Measurements from ENCODE around the gene SIL1.
"Not testable (repeated sequence)": the region's sequence is repeated elsewhere in the genome, so short reads cannot be mapped to it uniquely, and the experiment has no call there.

The SIL1 gene

GRCh38 chr5:138925090-138925635 lies 273.0 kb downstream of the SIL1 start:
- TF ChIP-seq, protein P1, sequence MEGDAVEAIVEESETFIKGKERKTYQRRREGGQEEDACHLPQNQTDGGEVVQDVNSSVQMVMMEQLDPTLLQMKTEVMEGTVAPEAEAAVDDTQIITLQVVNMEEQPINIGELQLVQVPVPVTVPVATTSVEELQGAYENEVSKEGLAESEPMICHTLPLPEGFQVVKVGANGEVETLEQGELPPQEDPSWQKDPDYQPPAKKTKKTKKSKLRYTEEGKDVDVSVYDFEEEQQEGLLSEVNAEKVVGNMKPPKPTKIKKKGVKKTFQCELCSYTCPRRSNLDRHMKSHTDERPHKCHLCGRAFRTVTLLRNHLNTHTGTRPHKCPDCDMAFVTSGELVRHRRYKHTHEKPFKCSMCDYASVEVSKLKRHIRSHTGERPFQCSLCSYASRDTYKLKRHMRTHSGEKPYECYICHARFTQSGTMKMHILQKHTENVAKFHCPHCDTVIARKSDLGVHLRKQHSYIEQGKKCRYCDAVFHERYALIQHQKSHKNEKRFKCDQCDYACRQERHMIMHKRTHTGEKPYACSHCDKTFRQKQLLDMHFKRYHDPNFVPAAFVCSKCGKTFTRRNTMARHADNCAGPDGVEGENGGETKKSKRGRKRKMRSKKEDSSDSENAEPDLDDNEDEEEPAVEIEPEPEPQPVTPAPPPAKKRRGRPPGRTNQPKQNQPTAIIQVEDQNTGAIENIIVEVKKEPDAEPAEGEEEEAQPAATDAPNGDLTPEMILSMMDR (IDR thresholded peaks at IDR 0.05; ENCODE audit: control extremely low read depth, extremely low read depth, low read depth, missing control alignments), result no peak
- ChIA-PET CTCF (interaction anchor here (1.7 kb wide), 1 partner anchor 11 kb away, joined by 3 read pairs; no protein-coding TSS in a partner anchor), POLR2A (no interaction called here)
- no peak for DNase-seq (ENCODE audit: extremely low spot score)

- ChIA-PET POLR2A (no interaction called here), CTCF (no interaction called here)
- DNase-seq (ENCODE audit: extremely low spot score), result no peak
- TF ChIP-seq, protein P1 (IDR thresholded peaks at IDR 0.05; ENCODE audit: control extremely low read depth, extremely low read depth, low read depth, missing control alignments), result no peak
Measured at GRCh38 chr5:138922494-138922893, 275.7 kb downstream of the SIL1 start.

DNA sequence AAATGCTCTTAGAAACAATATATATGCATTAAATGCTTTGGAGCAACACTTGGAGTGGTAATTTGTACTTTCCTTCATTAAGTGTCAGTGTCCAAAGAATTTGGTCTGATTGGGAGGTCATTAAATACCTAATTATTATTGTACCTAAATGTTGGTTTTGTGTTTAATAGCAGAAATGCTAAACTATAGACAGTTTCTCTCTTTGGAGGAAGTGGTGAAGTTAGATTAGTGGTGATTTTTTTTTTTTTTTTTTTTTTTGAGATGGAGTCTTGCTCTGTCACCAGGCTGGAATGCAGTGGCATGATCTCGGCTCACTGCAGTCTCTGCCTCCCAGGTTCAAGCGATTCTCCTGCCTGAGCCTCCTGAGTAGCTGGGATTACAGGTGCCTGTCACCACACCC lies 276.8 kb downstream of the SIL1 start:
- POLR2A ChIA-PET; CTCF ChIA-PET; DNase-seq (ENCODE audit: extremely low spot score): not testable (repeated sequence)

DNA sequence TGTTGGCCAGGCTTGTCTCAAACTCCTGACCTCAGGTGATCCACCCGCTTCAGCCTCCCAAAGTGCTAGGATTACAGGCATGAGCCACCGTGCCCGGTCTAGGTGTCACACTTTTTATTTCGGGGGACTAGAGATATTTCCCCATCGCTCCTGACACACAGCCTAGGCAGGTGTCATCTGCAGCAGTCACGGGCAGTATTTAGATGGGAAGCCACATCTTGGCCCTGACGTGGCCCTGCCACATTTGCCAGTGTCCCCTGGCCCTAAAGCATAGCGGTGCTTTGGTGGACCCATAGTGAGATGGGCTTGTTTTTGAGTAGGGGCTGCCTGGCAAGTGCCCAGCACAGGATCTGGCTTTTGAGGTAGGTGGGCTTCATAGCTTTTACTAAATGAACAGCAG lies 278.0 kb downstream of the SIL1 start:
- ChIA-PET CTCF (no interaction called here), POLR2A (no interaction called here)
- TF ChIP-seq, protein P1 (IDR thresholded peaks at IDR 0.05; ENCODE audit: control extremely low read depth, extremely low read depth, low read depth, missing control alignments), result no peak
- no peak for DNase-seq (ENCODE audit: extremely low spot score)

GRCh38 chr5:138918686-138919085 lies 279.5 kb downstream of the SIL1 start:
- TF ChIP-seq, protein P1 (IDR thresholded peaks at IDR 0.05; ENCODE audit: control extremely low read depth, extremely low read depth, low read depth, missing control alignments), result no peak
- CTCF ChIA-PET, result no interaction called here
- no peak for DNase-seq (ENCODE audit: extremely low spot score)
- POLR2A ChIA-PET, result no interaction called here

DNA sequence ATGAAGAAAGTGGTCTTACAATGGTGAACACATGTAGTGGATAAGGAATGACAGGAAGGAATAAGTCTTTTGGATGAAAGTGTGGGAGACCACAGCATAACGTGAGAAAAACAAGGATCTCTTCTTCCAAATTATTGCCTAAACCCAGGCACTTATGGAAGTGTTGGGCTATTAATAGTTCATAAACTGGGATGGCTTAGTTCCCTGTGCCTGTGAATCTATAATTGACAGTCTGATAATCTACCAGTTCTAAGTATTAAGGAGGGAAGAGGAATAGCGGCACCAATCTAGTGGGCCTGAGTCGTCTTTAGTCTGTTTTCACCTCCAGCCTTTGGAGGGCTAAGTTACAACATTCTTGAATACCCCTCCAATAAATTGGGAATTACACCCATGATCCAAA lies 283.8 kb downstream of the SIL1 start:
- DNase-seq (ENCODE audit: extremely low spot score), result no peak
- ChIA-PET POLR2A (no interaction called here), CTCF (interaction anchor here (1.0 kb wide), 1 partner anchor 11 kb away, joined by 3 read pairs; no protein-coding TSS in a partner anchor)
- TF ChIP-seq, protein P1 (IDR thresholded peaks at IDR 0.05; ENCODE audit: control extremely low read depth, extremely low read depth, low read depth, missing control alignments), result no peak

GRCh38 chr5:138913773-138914172 lies 284.4 kb downstream of the SIL1 start:
- TF ChIP-seq, protein P1 (IDR thresholded peaks at IDR 0.05; ENCODE audit: control extremely low read depth, extremely low read depth, low read depth, missing control alignments), result no peak
- ChIA-PET CTCF (interaction anchor here (1.0 kb wide), 1 partner anchor 12 kb away, joined by 3 read pairs; no protein-coding TSS in a partner anchor), POLR2A (no interaction called here)
- no peak for DNase-seq (ENCODE audit: extremely low spot score)
